SKM-1 (cell line): ENCODE data around the gene SLC4A3.
"Not testable (repeated sequence)": the region's sequence is repeated elsewhere in the genome, so short reads cannot be mapped to it uniquely, and the experiment has no call there.

Source experiments
- DNase-seq: peaks from one replicate; lab custom pipeline; 2025; ENCODE audit not compliant: unreplicated experiment; lab: John Stamatoyannopoulos, UW

Gene SLC4A3

GRCh38 chr2:219644801-219645480, 17.5 kb downstream of the SLC4A3 start:
- DNase-seq, result no peak

- no peak for DNase-seq
Measured at GRCh38 chr2:219645631-219646527, 18.4 kb downstream of the SLC4A3 start.

- DNase-seq, result no peak
Measured at GRCh38 chr2:219648176-219648575, 20.7 kb downstream of the SLC4A3 start.

GRCh38 chr2:219648963-219649362, 21.5 kb downstream of the SLC4A3 start:
- no peak for DNase-seq

- DNase-seq, result no peak
Measured at GRCh38 chr2:219650426-219651248, 23.2 kb downstream of the SLC4A3 start.

- not testable (repeated sequence) for DNase-seq
Measured at GRCh38 chr2:219651656-219652055, 24.2 kb downstream of the SLC4A3 start.

- no peak for DNase-seq
Measured at GRCh38 chr2:219656526-219656925, 29.1 kb downstream of the SLC4A3 start.

- no peak for DNase-seq
Measured at GRCh38 chr2:219658196-219658846, 30.9 kb downstream of the SLC4A3 start.

GRCh38 chr2:219658874-219659273, 31.4 kb downstream of the SLC4A3 start:
- DNase-seq, result no peak

- no peak for DNase-seq
Measured at GRCh38 chr2:219661197-219661954, 33.9 kb downstream of the SLC4A3 start.

GRCh38 chr2:219661955-219662395, 34.5 kb downstream of the SLC4A3 start:
- DNase-seq, result no peak

- no peak for DNase-seq
Measured at GRCh38 chr2:219662566-219662965, 35.1 kb downstream of the SLC4A3 start.

- DNase-seq, result no peak
Measured at GRCh38 chr2:219663116-219663762, 35.8 kb downstream of the SLC4A3 start.

- DNase-seq, result no peak
Measured at GRCh38 chr2:219664041-219664440, 36.6 kb downstream of the SLC4A3 start.

GRCh38 chr2:219664944-219665343, 37.5 kb downstream of the SLC4A3 start:
- DNase-seq, result no peak

GRCh38 chr2:219665926-219666325, 38.5 kb downstream of the SLC4A3 start:
- DNase-seq, result no peak

GRCh38 chr2:219668316-219668715, 40.9 kb downstream of the SLC4A3 start:
- no peak for DNase-seq

GRCh38 chr2:219670386-219670785, 43.0 kb downstream of the SLC4A3 start:
- no peak for DNase-seq

GRCh38 chr2:219671279-219671678, 43.8 kb downstream of the SLC4A3 start:
- no peak for DNase-seq

GRCh38 chr2:219672406-219672805, 45.0 kb downstream of the SLC4A3 start:
- no peak for DNase-seq
